Measurements from ENCODE around the gene PFKM.

Gene PFKM

GRCh38 chr12:48157889-48158370 is 38.8 kb downstream of the PFKM start:
- DNase-seq = peak; percentile 9

DNA sequence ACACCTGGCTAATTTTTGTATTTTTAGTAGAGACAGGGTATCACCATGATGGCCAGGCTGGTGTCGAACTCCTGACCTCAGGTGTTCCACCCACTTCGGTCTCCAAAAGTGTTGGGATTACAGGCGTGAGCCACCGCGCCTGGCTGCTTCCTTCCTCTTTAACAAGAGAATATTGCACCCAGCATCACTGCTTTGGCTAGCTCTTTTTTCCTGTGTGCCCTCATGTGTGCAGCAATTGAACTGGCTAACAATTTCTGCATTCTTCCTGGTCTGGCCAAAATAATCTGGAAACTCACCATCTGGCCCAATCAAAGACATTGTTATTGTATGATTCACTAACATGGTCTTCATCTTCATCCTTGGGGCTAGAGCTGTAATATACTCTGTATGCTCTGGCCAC is 40.9 kb downstream of the PFKM start:
- DNase-seq = no peak

- DNase-seq = no peak
Measured at GRCh38 chr12:48160807-48161206, 41.6 kb downstream of the PFKM start.

GRCh38 chr12:48163150-48163747 is 44.1 kb downstream of the PFKM start:
- no peak for DNase-seq

- no peak for DNase-seq
Measured at GRCh38 chr12:48164451-48164850, 45.3 kb downstream of the PFKM start.

- peak; percentile 78 for DNase-seq
Measured at GRCh38 chr12:48165089-48165981, 46.2 kb downstream of the PFKM start.

DNA sequence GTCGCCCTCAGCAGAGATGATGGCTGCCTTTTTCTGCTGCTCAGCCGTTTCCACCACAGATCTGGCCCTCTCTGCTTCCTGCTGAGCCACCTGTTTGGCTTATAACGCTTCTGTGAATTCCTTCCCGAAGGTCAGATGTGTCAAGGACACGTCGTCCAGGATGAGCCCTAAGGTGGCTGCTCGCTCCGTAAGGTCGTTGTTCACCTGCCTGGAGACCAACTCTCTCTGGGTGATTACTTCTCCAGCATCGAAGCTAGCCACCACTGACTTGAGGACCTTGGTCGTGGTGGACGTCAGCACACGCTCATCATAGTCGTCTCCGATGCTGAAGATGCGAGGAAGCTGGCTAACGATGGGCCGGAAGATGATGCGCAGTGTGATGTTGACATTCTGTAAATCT is 49.8 kb downstream of the PFKM start:
- no peak for DNase-seq

GRCh38 chr12:48175613-48176416 is 56.7 kb downstream of the PFKM start:
- no peak for DNase-seq

DNA sequence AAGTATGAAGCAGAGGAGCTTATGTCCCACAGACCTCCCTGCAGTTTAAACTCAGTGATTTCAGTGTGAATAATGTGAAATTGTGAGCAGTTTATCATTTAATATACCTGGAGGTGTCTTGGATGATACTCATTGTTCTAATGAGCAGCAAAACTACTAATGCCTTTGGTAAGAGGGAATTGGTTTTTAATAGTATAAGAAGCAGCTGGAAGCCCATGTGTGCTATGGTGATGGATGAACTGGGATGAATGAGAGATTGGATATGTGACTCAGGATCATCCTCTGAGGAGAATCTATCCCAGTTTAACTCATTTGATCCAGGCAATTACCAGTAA is 57.2 kb downstream of the PFKM start:
- DNase-seq = no peak

- no peak for DNase-seq
Measured at GRCh38 chr12:48177982-48178381, 58.8 kb downstream of the PFKM start.

- no peak for DNase-seq
Measured at GRCh38 chr12:48179466-48179865, 60.3 kb downstream of the PFKM start.

GRCh38 chr12:48180424-48180823 is 61.3 kb downstream of the PFKM start:
- DNase-seq = no peak

DNA sequence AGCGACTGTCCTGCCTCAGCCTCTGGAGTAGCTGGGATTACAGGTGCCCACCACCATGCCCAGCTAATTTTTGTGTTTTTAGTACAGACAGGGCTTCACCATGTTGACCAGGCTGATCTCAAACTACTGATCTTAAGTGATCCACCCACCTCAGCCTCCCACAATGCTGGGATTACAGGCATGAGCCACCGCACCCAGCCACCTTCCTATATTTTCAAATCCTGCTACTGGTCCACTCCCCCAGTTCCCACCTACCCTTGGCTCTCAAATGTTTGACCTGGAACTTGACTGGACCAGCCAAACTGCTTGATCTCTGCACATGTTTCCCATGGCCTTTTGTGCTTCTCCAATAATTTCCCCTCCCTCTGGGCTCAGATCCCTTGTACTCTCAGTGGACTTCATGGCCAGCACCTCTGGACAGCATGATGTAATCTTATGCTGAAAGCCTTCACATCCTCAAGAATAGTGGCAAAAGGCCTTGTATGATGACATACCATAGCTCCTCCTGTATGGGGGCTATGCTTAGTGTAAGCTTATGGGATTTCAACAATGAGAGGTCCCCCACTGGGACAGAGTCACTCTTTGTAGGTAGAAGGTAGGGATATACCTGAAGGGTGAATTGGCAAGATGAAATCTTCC is 61.8 kb downstream of the PFKM start:
- no peak for DNase-seq

DNA sequence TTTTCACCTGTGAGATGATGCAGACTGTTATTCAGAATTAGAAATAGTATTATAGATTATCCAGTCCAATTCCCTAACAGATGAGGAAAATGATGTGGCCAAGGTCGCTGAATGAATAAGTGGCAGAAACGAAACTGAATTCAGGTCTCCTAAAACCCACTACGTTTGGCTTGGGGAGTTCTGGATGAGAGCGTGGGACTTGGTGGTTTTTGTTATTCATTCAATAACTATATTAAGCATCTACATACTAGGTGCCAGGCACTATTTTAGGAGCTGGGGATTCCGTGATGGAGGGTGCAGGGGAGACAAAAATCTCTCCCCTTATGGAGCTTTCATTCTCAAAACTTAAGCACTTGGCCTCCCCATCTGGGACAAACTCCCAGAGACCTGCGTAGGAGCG is 63.5 kb downstream of the PFKM start:
- DNase-seq = no peak

GRCh38 chr12:48183091-48183875 is 64.1 kb downstream of the PFKM start, which contains the start of gene CCDC184:
TSS of gene CCDC184 (plus strand) at chr12:48183644. CDS start at chr12:48184123, 479 bp downstream.
- DNase-seq = peak; percentile 89

DNA sequence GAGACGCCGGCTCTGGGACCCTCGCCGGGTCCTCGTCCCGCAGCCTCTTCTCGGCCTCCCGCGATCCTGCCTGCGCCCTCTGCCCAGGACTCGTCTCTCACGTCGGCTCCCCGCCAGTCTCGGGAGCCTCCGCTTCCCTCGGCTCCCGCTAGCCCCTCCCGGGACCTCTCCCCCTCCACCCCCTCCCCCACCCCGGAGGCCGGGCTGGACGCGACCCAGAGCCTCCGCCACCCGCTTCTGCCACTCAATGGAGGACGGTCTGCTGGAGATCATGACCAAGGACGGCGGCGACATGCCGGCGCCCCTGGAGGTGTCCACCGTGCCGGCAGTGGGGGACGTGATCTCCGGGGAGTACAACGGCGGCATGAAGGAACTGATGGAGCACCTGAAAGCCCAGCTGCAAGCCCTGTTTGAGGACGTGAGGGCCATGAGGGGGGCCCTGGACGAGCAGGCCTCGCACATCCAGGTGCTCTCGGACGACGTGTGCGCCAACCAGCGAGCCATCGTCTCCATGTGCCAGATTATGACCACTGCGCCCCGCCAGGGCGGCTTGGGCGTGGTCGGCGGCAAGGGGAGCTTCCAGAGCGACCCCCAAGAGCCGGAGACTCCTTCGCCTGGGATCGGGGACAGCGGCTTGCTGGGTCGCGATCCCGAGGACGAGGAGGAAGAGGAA is 64.8 kb downstream of the PFKM start:
- peak; percentile 34 for DNase-seq

DNA sequence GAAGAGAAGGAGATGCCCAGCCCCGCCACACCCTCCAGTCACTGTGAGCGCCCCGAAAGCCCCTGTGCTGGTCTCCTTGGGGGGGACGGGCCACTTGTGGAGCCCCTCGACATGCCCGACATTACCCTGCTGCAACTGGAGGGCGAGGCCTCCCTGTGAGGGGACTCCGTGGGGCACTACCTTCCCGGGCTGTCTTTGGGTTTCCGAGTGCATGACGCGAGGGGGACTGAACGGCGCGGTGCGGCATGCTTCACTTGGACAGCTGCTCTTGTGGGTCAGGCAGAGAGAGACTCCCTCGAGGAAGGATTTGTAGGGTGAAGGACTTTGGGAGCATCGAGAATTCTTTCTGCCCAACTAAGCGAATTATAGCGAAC is 65.4 kb downstream of the PFKM start:
- no peak for DNase-seq

DNA sequence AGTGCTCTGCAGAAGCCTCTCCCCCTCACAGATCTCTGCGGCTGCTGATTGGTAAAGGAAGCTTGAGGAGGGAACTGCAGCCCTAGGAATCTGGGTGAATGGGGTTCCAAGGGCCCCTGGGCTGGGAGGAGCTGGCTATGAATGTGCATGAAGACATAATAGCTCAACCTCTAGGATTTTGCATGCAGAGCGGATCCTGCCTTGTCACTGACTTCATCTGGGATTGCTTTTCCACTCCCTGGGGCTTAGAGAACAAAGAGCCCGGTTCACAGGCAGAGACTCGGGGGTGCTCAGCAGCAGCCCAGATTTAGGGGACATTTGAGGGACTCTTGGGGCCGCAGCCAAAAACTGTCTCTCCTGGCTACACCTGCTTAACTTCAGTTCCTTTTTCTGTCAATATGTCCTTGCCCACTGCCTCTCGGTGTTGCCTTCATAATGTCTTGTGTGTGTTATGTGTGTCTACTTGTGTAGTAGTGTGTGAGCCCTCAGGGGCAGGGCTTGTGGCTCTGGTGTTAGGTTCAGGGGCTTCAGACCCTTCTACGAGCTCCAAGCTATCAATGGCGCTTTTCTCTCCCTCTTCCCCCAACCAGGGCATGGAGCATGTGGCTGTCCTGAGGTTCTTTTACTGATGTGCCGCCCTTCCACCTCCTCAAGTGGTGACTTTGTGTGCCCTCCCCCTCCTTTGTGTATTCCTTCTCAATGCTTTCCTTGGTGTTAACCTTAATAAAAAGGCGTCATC is 66.2 kb downstream of the PFKM start:
- DNase-seq = no peak

GRCh38 chr12:48187916-48188695 is 68.9 kb downstream of the PFKM start:
- DNase-seq = no peak

Measured in CD4-positive, alpha-beta T cell treated with Interleukin-21 for 1 hour (primary cell).